ENCODE data around the gene TRPV3.

TRPV3 gene

DNA sequence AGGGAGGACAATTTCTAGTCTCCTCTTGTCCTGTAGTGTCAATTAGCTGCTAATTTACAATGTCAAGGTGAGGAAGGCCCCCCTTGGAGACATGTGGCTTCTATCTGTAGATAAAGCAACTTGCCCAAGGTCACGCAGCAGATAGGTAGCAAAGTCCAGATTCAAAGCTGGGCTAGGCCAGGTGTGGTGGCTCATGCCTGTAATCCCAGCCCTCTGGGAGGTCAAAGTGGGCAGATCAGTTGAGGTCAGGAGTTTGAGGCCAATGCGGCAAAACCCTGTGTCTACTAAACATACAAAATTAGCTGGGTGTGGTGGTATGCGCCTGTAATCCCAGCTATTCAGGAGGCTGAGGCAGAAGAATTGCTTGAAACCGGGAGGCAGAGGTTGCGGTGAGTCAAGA lies 11.1 kb downstream of the TRPV3 start:
- DNase-seq (ENCODE audit: low read depth): no peak

DNA sequence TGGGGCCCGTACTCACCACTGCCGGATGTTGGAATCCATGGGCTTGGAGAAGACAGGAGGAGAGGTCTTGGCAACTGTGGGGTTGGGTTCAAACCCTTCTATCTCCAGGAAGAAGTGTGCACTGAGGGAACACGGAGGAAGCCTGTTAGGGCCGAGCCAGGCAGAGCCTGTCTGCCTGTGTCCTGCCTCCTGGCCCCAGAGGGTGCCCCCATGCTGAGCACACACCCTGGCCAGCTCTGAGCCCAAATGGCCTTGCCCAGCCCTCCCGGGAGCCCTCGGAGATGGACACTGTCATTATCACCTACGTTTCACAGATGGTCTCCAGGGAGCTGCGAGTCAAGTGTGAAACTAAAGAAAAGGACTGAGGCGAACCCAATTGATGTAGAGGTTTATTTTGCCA lies 12.5 kb downstream of the TRPV3 start:
- DNase-seq (ENCODE audit: low read depth): no peak

DNA sequence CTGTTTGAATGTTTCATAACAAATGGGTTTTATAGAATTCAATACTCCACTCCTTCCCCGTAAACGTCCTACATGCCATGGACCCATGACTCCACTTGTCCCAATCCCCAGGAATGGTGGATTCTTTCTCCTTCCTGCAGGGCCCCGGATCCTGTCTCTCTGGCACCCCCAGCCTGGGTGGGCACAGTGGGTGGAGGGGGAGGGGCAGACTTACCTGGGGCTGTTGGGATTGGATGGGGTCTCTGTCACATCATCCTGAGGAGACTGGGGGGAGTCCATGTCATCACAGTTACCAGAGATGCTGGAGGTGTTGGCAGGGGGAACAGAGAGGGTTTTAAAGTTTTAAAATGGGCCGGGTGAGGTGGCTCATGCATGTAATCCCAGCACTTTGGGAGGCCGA lies 13.2 kb downstream of the TRPV3 start:
- no peak for DNase-seq (ENCODE audit: low read depth)

DNA sequence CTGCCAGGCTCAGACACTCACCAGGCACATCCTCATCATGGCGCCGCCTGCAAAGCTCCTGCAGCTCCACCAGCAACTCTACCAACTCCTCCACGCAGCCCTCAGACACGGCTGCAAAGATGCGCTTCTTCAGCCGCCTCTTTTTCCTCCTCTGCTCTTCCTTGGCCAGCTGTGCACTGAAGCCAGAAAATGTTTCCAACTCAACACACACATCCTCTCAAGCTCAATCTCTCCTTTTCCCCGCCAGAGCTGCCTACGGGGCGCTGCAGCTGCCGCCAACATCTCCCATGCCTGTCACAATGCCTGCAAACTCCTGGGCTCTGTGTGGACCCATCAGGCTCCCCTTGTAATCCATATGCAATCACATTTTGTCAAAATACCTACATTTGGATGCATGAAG lies 14.2 kb downstream of the TRPV3 start:
- DNase-seq (ENCODE audit: low read depth): no peak

DNA sequence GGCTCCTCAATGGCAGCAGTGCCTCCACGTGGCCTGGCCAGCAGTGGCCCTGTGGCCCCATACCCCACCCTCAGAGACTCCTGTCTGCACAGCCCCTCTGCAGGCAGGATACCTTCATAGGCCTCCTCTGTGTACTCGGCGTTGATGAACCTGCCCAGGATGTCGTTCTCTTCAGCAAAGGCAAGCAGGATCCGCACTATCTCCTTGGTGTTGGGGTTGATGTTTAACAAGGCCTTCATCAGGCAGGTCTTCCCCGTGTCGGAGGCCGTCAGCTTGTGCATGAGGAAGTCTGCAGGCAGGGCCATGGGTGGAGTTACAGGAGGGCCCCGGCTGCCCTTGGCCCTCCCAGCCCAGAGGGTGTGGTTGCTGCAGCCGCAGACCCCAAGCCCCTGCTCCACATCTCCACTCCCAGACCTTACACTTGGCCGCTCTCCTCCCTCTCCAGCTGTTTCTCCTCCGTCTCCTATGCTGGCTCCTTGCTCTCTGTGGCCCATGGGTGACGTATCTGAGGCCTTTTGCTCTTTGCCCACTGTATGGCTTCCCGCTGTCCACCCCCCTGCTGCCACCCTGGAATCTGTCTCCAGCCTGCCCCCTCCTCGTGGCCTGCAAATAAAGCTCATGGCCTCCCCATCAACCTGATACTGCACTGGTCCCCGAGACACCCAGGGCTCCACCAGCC lies 15.1 kb downstream of the TRPV3 start:
- no peak for DNase-seq (ENCODE audit: low read depth)

DNA sequence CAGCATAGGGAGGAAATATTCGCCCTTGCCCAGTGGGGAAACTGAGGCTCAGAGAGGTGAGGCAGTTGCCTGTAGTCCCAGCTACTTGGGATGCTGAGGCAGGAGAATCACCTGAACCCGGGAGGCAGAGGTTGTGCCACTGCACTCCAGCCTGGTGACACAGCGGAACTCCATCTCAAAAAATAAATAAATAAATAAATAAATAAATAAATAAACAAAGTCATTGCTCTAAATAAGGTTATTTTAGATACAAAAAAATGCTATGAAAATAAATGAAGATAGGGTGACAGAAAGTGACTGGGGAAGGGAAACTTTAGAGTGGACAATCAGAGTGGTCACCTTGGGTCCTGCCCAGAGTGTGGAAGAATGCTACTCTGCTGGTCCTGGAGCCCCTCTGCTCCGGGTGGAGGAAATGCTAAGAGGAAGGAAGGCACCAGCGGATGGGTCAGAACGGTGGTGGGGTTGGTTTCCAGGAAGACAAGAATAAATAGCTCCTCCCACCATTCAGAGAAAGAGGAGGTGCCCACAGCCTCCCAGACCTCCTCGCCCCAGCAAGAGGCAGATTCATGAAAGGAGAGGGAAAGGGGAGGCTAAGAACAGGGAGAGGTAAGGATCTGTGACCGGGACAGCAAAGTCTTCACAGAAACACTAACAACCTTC lies 17.6 kb downstream of the TRPV3 start:
- no peak for DNase-seq (ENCODE audit: low read depth)

DNA sequence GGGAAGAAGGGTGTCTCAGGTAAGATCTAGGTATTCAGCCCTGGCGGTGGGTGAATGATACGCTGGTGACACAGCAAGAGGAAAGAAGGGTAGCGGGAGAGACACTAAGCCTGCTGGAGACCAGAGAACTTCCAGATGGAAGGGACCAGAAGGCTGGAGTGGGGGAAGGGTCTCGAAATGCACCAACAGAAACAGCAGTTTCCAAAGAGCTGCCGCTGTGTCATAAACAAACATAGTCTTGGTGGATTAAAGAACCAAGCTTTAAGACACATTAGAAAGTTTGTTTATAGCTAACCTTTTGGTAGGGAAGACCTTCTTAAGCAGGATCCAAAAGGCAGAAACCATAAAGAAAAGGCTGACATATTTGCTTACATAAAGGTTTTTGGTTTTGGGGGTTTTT lies 20.9 kb downstream of the TRPV3 start:
- no peak for DNase-seq (ENCODE audit: low read depth)

DNA sequence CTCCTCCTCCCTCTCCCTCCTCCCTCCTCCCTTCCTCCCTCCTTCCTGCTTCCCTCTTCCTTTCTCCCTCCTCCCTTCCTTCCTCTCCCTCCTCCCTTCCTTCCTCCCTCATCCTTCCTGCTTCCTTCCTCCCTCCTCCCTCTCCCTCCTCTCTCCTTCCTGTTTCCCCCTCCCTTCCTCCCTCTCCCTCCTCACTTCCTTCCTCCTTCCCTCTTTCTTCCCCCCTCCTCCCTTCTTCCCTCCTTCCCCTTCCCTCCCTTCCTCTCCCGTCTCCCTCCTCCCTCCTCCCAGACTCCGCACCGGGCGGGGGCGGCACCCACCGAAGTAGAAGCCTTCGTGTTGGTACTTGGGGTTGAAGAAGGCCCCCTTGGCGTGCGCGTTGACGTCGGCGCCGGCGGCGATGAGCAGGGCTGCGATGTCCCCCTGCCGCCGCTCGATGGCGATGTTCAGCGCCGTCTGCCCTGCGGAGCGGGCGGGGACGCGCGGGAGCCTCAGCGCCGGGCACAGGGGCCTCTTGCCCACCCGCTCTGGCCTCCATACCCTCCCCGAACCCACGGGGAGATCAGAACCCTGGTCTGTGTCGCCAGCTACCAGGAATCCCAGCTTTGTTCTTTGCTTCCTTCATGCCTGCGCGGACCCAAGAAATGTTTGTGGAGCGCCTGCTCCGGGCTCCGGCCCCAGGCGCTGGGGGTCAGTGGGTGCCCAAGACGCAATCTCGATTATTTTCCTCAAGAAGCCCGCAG lies 22.2 kb downstream of the TRPV3 start:
- peak; percentile 53 for DNase-seq (ENCODE audit: low read depth)

DNA sequence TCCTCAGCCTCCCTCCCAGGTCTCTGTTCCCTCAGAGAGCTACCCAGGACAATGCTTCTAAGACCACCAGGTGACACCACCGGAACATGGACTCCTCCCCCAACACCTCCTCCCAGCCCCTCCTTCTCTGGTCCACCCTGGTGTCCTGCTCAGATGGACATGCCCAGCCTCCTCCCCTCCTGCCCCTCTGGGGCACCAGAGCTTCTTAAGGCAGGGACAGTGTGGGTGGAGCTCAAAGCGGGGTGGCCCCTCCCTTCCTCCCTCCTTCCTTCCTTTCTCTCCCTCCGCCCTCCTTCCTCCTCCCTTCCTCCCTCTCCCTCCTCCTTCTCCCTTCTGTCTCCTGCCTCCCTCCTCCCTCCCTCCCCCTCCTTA lies 22.7 kb downstream of the TRPV3 start:
- no peak for DNase-seq (ENCODE audit: low read depth)

DNA sequence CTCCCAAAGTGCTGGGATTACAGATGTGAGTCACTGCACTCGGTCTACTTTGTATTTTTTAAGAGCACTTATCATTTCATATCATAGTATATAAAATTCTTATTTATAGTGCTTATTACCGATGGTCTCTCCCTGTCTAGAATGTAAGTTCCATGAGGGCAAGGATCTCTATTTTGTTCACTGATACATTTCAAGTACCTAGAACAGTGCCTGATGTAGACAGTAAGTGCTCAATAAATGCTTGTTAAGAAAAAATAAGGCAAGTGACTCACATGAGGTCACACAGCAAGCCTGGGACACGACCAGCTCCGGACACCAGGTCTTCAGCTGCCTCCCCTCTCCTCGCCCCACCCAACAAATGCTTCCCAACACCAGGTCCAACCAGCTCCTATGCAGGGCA lies 23.9 kb downstream of the TRPV3 start:
- DNase-seq (ENCODE audit: low read depth): no peak

DNA sequence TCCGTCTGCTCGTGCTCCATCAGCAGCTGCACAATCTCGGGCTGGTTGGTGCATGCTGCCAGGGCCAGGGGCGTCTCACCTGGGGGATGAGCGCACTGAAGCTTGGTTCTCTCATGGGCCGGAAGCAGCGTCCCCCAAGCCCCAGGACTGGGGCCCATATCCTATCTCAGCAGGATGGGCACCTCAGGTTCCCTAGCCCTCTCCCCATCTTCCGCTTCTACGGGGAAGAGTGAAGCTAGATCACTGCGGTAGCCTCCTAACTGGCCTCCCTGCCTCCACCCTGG lies 24.8 kb downstream of the TRPV3 start:
- DNase-seq (ENCODE audit: low read depth): no peak

DNA sequence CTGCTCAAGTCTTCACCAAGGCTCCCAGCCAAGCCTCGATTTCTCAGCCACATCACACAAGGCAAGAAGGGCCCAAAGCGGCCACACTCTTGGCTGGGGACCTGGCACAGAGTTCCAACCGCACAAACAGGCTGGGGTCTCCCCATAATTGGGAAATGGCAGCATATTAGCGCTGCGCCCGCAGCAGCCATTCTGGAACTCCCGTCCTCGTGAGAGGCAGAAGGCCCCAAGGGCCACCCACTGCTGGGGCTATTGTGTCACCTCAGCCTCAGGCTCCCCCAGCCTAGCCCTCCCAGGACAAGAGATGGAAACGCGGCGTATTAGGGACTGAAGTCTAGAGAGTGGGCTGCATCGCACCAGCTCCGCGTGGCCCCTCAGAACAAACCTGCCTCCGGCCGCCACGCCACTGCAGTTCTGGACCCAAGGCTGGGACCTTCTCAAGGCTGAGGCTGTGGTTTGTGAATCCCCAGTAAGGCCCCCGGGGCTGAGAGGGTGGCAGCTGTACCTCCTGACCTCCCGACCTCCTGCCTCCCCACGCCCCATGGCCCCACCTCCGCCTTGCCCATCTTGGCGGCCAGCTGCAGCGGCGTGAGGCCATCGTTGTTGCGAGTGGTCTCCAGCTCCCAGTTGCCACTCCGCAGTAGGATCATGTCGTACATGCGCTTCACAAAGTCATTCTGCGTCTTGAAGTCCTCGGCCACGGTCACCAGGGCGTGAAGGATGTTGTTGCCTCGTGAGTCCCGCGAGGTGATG lies 25.3 kb downstream of the TRPV3 start:
- DNase-seq (ENCODE audit: low read depth): no peak

DNA sequence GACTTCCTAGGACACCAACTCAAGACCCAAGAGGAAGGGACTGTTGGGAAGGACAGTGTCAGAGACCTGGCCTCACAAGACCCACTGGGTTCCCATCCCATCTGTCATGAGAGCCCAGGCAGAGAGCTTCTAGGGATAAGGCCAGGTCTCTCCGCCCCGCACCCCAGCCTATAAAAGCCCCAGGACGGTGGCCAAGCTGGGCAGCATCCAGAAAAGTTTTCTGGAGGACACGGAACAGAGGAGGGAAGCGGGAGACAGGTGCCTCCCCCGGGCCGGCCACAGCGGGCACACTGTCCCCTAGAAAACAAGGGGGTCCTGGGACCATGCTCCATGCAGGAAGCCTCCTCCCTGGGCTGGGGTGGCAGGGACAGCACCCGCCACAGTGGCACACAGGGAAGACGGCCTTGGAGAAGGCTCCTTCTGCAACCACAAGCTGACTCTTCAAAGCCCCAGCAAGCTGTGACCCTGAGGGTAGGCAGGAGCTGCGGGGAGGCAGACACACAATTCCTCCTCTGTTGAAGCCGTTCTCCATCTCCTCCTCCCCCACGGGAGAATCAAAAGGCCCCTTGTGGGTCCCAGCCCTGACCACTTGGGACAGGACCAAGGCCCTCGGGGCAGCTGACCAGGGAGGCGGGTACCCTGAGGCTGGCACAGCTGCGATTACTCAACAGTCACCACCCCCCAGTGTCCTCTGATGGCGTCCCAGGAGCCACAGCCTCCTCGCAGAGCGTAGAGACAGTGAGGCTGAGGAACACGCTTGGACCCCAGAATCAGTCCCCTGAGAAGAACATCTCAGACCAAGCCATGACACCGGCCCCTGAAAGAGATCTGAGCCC lies 26.1 kb downstream of the TRPV3 start:
- DNase-seq (ENCODE audit: low read depth): no peak

DNA sequence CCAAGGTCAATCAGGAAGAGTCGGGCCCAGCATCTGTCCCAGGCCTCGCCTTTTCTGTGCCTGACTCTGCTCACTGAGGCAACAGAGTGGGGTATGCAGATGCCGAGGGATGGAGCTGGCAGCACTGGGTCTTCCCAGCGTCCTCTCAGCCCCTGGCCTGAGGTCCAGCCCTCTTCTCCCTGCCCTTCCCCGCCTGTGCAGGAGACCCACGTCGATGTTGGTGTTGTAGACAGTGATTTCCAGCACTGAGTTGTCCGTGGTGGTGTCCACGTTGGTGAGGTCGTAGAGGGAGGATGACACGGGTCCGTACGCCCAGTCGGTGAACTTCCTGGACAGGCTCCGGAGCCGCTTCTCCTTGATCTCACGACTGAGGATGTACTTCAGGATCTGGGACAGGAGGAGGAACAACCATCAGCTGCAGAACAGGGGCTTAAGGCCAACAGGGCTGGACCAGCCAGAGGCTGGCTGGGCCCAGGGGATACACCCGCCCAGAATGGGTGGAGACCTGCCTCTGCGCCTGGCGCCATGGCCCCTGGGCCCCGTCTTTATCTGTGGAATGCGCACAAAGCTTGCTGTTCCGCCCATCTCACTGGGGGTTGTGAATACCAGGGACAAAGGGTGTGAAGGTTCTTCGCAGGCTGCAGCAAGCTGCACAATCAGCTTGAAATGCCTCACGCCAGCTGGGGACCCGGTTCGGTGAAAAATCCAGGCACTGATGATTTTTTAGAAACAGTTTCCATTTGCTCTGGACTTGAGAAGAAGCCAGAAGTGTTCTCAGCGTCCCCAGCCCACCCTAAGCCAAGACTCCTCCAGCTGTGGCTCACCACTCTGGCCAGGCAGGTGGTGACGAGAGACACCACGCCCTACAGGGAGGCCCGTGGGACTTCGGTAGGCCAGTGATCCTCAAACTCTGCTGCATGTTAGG lies 27.5 kb downstream of the TRPV3 start:
- DNase-seq (ENCODE audit: low read depth): no peak

DNA sequence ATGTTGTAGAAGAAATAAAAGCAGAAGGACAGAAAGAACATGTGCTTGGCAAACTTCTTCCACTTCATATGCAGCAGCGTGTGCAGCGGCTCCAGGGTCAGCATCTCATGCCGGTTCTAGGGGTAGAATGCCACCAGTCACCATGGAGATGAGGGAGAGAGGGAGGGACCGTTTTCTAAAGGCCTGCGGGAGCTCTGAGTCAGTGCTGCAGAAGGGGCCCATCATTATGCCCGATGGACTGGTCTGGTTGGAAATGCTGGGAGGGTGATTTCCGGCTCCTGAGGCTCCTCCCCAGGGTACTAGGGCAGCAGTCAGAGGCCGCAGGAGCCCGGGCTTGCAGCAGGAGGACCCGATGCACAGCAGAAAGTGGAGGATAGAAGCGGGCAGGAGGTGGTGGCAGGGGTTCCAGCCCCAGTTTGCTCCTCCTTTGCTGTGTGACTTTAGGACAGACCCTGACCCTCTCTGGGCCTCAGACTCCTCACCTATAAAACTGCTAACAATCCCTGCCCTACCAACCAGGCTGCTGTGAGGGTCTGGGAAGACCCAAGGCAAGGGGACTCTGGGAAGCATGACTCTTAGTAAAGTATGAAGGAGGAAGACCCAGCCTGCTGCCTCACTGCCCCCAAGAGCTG lies 28.6 kb downstream of the TRPV3 start:
- no peak for DNase-seq (ENCODE audit: low read depth)

DNA sequence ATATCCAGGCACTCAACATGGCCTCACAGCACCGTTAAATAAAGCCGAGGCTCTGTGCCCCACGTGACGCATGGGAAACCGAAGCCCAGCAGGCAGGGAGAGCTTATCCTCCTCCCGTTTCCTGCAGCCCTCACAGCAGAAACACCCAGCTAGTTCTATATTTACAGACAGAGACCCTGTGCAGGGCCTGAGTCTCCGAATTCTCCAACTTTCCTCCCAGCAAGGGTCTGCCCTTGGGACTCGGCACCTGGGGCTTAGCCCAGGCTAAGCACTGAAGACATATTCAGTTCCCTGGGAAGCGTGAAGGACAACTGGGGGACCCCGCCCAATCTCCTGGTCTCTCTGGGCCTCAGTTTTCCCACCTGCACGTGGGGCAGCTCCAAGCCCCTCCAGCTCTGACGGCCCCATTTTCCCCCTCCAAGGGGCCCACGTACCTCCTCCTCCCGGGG lies 29.2 kb downstream of the TRPV3 start:
- no peak for DNase-seq (ENCODE audit: low read depth)

DNA sequence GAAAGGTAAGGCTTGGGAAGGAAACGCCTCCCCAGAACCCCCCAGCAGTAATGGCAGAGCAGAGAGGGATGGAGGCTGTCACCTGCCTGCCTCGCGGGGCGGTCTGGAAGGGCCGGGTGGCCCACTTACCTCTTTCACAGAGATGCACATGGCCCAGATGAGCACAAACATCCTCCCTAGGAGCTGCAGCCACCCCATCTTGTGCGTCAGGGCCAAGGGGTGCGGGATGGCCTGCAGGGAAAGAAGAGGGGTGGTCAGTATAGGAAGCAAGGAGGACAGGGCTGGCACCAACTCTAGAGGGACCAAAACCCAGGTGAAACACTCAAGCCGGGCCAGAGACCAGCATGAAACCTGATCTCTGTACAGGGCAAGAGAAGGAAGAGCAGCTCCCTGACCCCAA lies 29.7 kb downstream of the TRPV3 start:
- no peak for DNase-seq (ENCODE audit: low read depth)

DNA sequence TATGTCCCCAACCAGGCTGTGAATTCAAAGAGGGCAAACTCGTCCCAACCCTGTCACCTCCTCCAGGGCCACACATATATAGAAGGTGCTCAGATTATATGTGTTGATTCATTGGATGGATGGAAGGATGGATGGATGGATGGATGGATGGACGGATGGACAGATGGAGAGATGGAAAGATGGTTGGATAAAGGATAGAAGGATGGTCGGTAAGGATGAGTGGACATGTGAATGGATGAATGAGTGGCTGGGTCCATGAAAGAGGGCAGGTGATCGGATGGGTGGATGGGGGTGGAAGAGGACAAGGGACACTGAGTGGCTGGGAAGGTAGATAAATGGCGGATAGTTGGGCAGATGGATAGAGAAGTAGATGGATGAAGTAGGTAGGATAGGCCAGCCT lies 30.1 kb downstream of the TRPV3 start:
- DNase-seq (ENCODE audit: low read depth): no peak

DNA sequence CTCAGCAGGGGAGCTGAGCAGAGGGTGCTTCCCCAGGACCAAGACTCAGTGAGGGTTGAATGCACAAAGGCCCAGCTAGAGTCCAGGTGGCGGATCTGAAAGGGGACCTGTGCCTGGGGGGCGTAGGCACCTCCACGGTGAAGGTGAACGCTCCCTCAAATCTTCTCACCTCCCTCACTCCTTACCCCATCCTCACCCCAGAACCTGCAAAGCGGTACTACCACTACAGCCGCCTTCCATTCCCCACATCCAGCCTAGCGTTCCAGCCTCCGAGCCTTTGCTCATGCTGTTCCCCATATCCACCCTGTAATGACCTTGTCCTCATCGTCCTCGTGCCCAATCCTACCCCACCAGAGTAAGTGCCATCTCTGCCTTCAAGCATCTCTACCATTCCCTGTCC lies 30.6 kb downstream of the TRPV3 start:
- no peak for DNase-seq (ENCODE audit: low read depth)

DNA sequence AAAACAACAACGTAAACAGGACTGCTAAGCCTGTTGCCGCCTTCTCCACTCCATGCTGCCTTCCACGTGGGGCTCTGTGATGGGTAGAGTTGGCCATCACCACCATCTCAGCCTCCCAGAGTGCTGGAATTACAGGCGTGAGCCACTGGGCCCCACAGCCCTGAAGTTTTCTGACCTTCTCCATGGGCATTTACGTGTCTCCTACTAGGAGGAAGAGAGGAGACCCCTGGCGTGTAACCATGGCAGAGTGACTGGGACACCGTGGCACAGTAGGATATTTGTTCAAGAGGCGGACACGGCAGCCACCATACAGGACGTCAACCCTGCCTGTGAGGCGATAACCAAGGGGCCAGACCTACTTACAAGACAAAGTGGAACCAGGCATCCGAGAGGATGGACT lies 31.1 kb downstream of the TRPV3 start:
- no peak for DNase-seq (ENCODE audit: low read depth)

Measured in stromal cell of bone marrow (primary cell).